ENCODE results near the gene GOLGA5. TPM values are rescaled to one million over a fixed set of nuclear protein-coding genes. Genes with fewer than 3 reads are reported as not detected.

GOLGA5 gene
- total RNA-seq, 1 experiment from 2014 or later, result 25.4 TPM

GRCh38 chr14:92802678-92803077 is 8.6 kb downstream of the GOLGA5 start:
- Histone ChIP-seq H3T11ph (ENCODE audit: low read length) (no peak overlapping the region), H2BK120ac (ENCODE audit: low read depth, low read length, poor library complexity, severe bottlenecking) (no peak overlapping the region), H3K4me2 (ENCODE audit: insufficient read depth, insufficient read length, low read length) (no peak overlapping the region), H2BK20ac (ENCODE audit: low read depth, low read length, poor library complexity, severe bottlenecking) (no peak overlapping the region), H3K23me2 (ENCODE audit: insufficient read length, low read depth, low read length, poor library complexity, severe bottlenecking) (no peaks in the 10 kb centered on the region), H3K4me1 (ENCODE audit: insufficient read depth, low read length) (no peaks in the 10 kb centered on the region), H2BK12ac (ENCODE audit: insufficient read length, low read depth, low read length) (no peak overlapping the region), H3K23ac (ENCODE audit: insufficient read length, low read depth, low read length) (no peak overlapping the region), H3K56ac (ENCODE audit: insufficient read length, low read depth, low read length) (no peak overlapping the region), H4K91ac (ENCODE audit: insufficient read length, low read depth, low read length) (no peak overlapping the region), H3K27me3 (ENCODE audit: insufficient read depth, low read length) (no peaks in the 10 kb centered on the region), H2AK5ac (ENCODE audit: insufficient read length, low read length) (no peak overlapping the region), H3K79me1 (ENCODE audit: insufficient read depth, low read depth, low read length, poor library complexity, severe bottlenecking) (no peaks in the 10 kb centered on the region), H3K27ac (ENCODE audit: insufficient read length, low read depth, low read length) (no peak overlapping the region), H4K5ac (ENCODE audit: insufficient read length, low read depth, low read length) (no peak overlapping the region), H4K8ac (replicated peaks; ENCODE audit: insufficient read length, low read depth, low read length) (no peak overlapping the region), H2BK5ac (ENCODE audit: insufficient read length, low read length) (no peak overlapping the region), H2AFZ (ENCODE audit: low read length) (no peak overlapping the region), H3K9me3 (ENCODE audit: control insufficient read depth, low read depth, low read length) (no peaks in the 10 kb centered on the region), H2BK15ac (ENCODE audit: low read depth, low read length) (no peak overlapping the region), H3K9ac (ENCODE audit: extremely low read depth, insufficient read length, low read length) (no peak overlapping the region), H3K79me2 (ENCODE audit: insufficient read depth, low read length) (no peaks in the 10 kb centered on the region), H3K18ac (ENCODE audit: insufficient read length, low read depth, low read length) (no peak overlapping the region), H4K20me1 (ENCODE audit: control insufficient read depth, insufficient read depth, insufficient read length) (no peaks in the 10 kb centered on the region), H3K14ac (ENCODE audit: insufficient read depth, low read length) (no peak overlapping the region), H3K4ac (ENCODE audit: low read depth, low read length) (no peak overlapping the region)
- H3K27me3 Mint-ChIP-seq (ENCODE audit: low read depth), result no peaks in the 10 kb centered on the region; the same call in 1 of the 2 replicates
- no peak overlapping the region for H3K27ac Mint-ChIP-seq
- peaks cover 0 to 4% of the 10 kb centered on the region in 2 experiments; a peak in 2 of 4 replicates for H3K4me1 Mint-ChIP-seq
- H3K36me3 Mint-ChIP-seq (ENCODE audit: insufficient read depth in 1 of 3, low read depth in 3 of 3), result peaks cover 8 to 33% (median 22%) of the 10 kb centered on the region in 3 experiments; a peak in 6 of 7 replicates
- DNase-seq, result no peak
- no CpG with 5 or more reads among the region's 2 CpGs for WGBS (ENCODE audit: extremely low coverage, insufficient read length, low lambda C conversion rate)
- H3K9me3 Mint-ChIP-seq, result no peaks in the 10 kb centered on the region
- TF ChIP-seq CTCF (conservative IDR thresholded peaks at IDR 0.05), result no peak
- no peak overlapping the region for H3K4me3 Mint-ChIP-seq

Measured in H9 (cell line).